CD8-positive, alpha-beta memory T cell (primary cell): ENCODE measurements around the gene USP3. TPM values are rescaled to one million over a fixed set of nuclear protein-coding genes. Genes with fewer than 3 reads are reported as not detected.

Experiments
- CTCF ChIA-PET: fragments of 350-600 bp; sonication (Branson Sonifier 250); formaldehyde crosslinking; loops from one replicate; lab custom pipeline; 2021; ENCODE audit warnings: antibody characterized with exemption; lab: Charles Lee
- POLR2A ChIA-PET: fragments of 350-600 bp; sonication (Branson Sonifier 250); formaldehyde crosslinking; loops from one replicate; lab custom pipeline; 2021; ENCODE audit warnings: antibody characterized with exemption; lab: Charles Lee
- DNase-seq, 5 donors: peaks; one replicate each; pipeline versions ENCODE4 v3.0.0 to v3.0.0-alpha.2; 2020 to 2022; ENCODE audit warnings: mixed read lengths in 1 of 5
- H3K27ac ChIP-seq: one replicate; pipeline ENCODE4 v1.7.0; 2013; ENCODE audit warnings: low read depth, mild to moderate bottlenecking, low read length, moderate library complexity
- H3K27me3 ChIP-seq: 2 replicates; pipeline ENCODE4 v1.7.0; 2013; ENCODE audit warnings: low read length, mild to moderate bottlenecking; ENCODE audit not compliant: insufficient read depth, poor library complexity, severe bottlenecking
- H3K36me3 ChIP-seq: 2 replicates; pipeline ENCODE4 v1.7.0; 2013; ENCODE audit warnings: mild to moderate bottlenecking, low read length, moderate library complexity; ENCODE audit not compliant: insufficient read depth
- H3K4me1 ChIP-seq: 2 replicates; pipeline ENCODE4 v1.7.0; 2013; ENCODE audit warnings: mild to moderate bottlenecking, low read length, moderate library complexity; ENCODE audit not compliant: insufficient read depth
- H3K4me3 ChIP-seq: 2 replicates; pipeline ENCODE4 v1.7.0; 2013; ENCODE audit warnings: mild to moderate bottlenecking, low read length
- H3K9me3 ChIP-seq: 2 replicates; pipeline ENCODE4 v1.7.0; 2013; ENCODE audit warnings: mild to moderate bottlenecking, low read length
- H3K27ac Mint-ChIP-seq, 8 donors: one replicate each; pipeline ENCODE4 v1.8.0; 2020 to 2021; ENCODE audit warnings: mixed read lengths in 8 of 8, mild to moderate bottlenecking in 6 of 8, inconsistent platforms in 3 of 8, moderate library complexity in 3 of 8
- H3K27me3 Mint-ChIP-seq, 2 donors: one replicate each; pipeline ENCODE4 v1.8.0; 2020 to 2021; ENCODE audit warnings: mixed read lengths in 2 of 2, mild to moderate bottlenecking in 1 of 2, moderate library complexity in 1 of 2
- H3K36me3 Mint-ChIP-seq, 3 donors: one replicate each; pipeline ENCODE4 v1.8.0; 2020 to 2021; ENCODE audit warnings: mixed read lengths in 3 of 3, inconsistent platforms in 1 of 3, mild to moderate bottlenecking in 1 of 3
- H3K4me1 Mint-ChIP-seq, 3 donors: one replicate each; pipeline ENCODE4 v1.8.0; 2020 to 2021; ENCODE audit warnings: mixed read lengths in 3 of 3, inconsistent platforms in 1 of 3, mild to moderate bottlenecking in 1 of 3
- H3K4me3 Mint-ChIP-seq, 7 donors: one replicate each; pipeline ENCODE4 v1.8.0; 2020 to 2021; ENCODE audit warnings: mixed read lengths in 7 of 7, mild to moderate bottlenecking in 6 of 7, moderate library complexity in 4 of 7, inconsistent platforms in 2 of 7
- H3K9me3 Mint-ChIP-seq, 5 donors: one replicate each; pipeline ENCODE4 v1.8.0; 2020 to 2022; ENCODE audit warnings: mixed read lengths in 5 of 5, mild to moderate bottlenecking in 3 of 5, moderate library complexity in 2 of 5, inconsistent platforms in 1 of 5
- polyA plus RNA-seq: library from polyadenylated mRNA; unstranded; fragments of 300-500 nt; fragmentation: Illumina TruSeq; gene quantifications from one replicate; pipeline ENCODE4 v1.2.3, GENCODE V29; 2021
- total RNA-seq, 2 experiments: library from RNA; stranded (reverse); gene quantifications; one replicate each; pipeline ENCODE4 v1.2.3, GENCODE V29; 2021

USP3 gene
- total and polyA plus RNA-seq, 3 experiments from 2014 or later = 36.6 to 50.7 (median 38.0) TPM

- H3K4me1 Mint-ChIP-seq = peaks cover 54 to 77% (median 77%) of the 10 kb centered on the region in 3 donors
- H3K4me3 ChIP-seq = no peak overlapping the region
- peaks cover 12% of the 10 kb centered on the region for H3K36me3 ChIP-seq
- no peak for DNase-seq
- no peaks in the 10 kb centered on the region for H3K9me3 Mint-ChIP-seq
- peaks cover 0 to 73% (median 15%) of the 10 kb centered on the region in 3 donors for H3K36me3 Mint-ChIP-seq
- H3K27ac ChIP-seq = no peak overlapping the region
- H3K4me1 ChIP-seq = peaks cover 12% of the 10 kb centered on the region
- POLR2A ChIA-PET = no interaction called here
- no peak overlapping the region for H3K4me3 Mint-ChIP-seq
- no peaks in the 10 kb centered on the region for H3K27me3 ChIP-seq
- CTCF ChIA-PET = interaction anchor here (1.4 kb wide), 1 partner anchor 14 kb away, joined by 3 read pairs; no protein-coding TSS in a partner anchor
- H3K27me3 Mint-ChIP-seq = no peaks in the 10 kb centered on the region
- H3K27ac Mint-ChIP-seq = peak overlapping the region in 2 of 8 donors; percentile 17 to 24
- no peaks in the 10 kb centered on the region for H3K9me3 ChIP-seq
These were observed 34.5 kb downstream of the USP3 start for GRCh38 chr15:63538876-63539275.

- no peak for DNase-seq
- Histone ChIP-seq H3K27me3 (no peaks in the 10 kb centered on the region), H3K36me3 (peaks cover 12% of the 10 kb centered on the region), H3K4me3 (no peak overlapping the region), H3K27ac (no peak overlapping the region), H3K9me3 (no peaks in the 10 kb centered on the region), H3K4me1 (peaks cover 17% of the 10 kb centered on the region)
- peaks cover 52 to 77% (median 76%) of the 10 kb centered on the region in 3 donors for H3K4me1 Mint-ChIP-seq
- peaks cover 0 to 73% (median 15%) of the 10 kb centered on the region in 3 donors for H3K36me3 Mint-ChIP-seq
- no peaks in the 10 kb centered on the region for H3K9me3 Mint-ChIP-seq
- POLR2A ChIA-PET = no interaction called here
- H3K27ac Mint-ChIP-seq = peak overlapping the region in 1 of 8 donors; percentile 4
- H3K4me3 Mint-ChIP-seq = no peak overlapping the region
- H3K27me3 Mint-ChIP-seq = no peaks in the 10 kb centered on the region
- CTCF ChIA-PET = interaction anchor here (1.4 kb wide), 1 partner anchor 14 kb away, joined by 3 read pairs; no protein-coding TSS in a partner anchor
These were observed 35.1 kb downstream of the USP3 start for GRCh38 chr15:63539521-63539920.

GRCh38 chr15:63539998-63540397 lies 35.6 kb downstream of the USP3 start:
- CTCF ChIA-PET = interaction anchor here (1.4 kb wide), 1 partner anchor 13 kb away, joined by 3 read pairs; no protein-coding TSS in a partner anchor
- no peak for DNase-seq
- H3K4me1 ChIP-seq = peaks cover 21% of the 10 kb centered on the region
- H3K9me3 ChIP-seq = no peaks in the 10 kb centered on the region
- POLR2A ChIA-PET = no interaction called here
- peaks cover 0 to 73% (median 15%) of the 10 kb centered on the region in 3 donors for H3K36me3 Mint-ChIP-seq
- H3K27me3 Mint-ChIP-seq = no peaks in the 10 kb centered on the region
- H3K4me3 Mint-ChIP-seq = no peak overlapping the region
- H3K27ac Mint-ChIP-seq = peak overlapping the region in 4 of 8 donors; percentile 5 to 38 (median 12)
- H3K27ac ChIP-seq = no peak overlapping the region
- H3K27me3 ChIP-seq = no peaks in the 10 kb centered on the region
- H3K9me3 Mint-ChIP-seq = no peaks in the 10 kb centered on the region
- H3K36me3 ChIP-seq = peaks cover 12% of the 10 kb centered on the region
- H3K4me1 Mint-ChIP-seq = peaks cover 55 to 79% (median 78%) of the 10 kb centered on the region in 3 donors
- H3K4me3 ChIP-seq = no peak overlapping the region

GRCh38 chr15:63540449-63540848 lies 36.1 kb downstream of the USP3 start:
- Mint-ChIP-seq H3K36me3 (peaks cover 0 to 72% (median 12%) of the 10 kb centered on the region in 3 donors), H3K4me1 (peaks cover 53 to 79% (median 77%) of the 10 kb centered on the region in 3 donors), H3K4me3 (no peak overlapping the region), H3K27ac (peak overlapping the region in 5 of 8 donors; percentile 1 to 38 (median 7)), H3K27me3 (no peaks in the 10 kb centered on the region), H3K9me3 (no peaks in the 10 kb centered on the region)
- H3K9me3 ChIP-seq = no peaks in the 10 kb centered on the region
- ChIA-PET POLR2A (no interaction called here), CTCF (interaction anchor here (1.2 to 1.8 kb wide), 2 partner anchors 53 to 58 kb away, joined by 3 to 6 read pairs; no protein-coding TSS in a partner anchor)
- no peak for DNase-seq
- peaks cover 26% of the 10 kb centered on the region for H3K4me1 ChIP-seq
- peaks cover 12% of the 10 kb centered on the region for H3K36me3 ChIP-seq
- H3K27me3 ChIP-seq = no peaks in the 10 kb centered on the region
- no peak overlapping the region for H3K4me3 ChIP-seq
- no peak overlapping the region for H3K27ac ChIP-seq

- Histone ChIP-seq H3K27me3 (no peaks in the 10 kb centered on the region), H3K36me3 (peaks cover 4% of the 10 kb centered on the region), H3K4me3 (no peak overlapping the region), H3K27ac (no peak overlapping the region), H3K9me3 (no peaks in the 10 kb centered on the region), H3K4me1 (peaks cover 27% of the 10 kb centered on the region)
- peaks cover 43 to 74% (median 69%) of the 10 kb centered on the region in 3 donors for H3K4me1 Mint-ChIP-seq
- no peak for DNase-seq
- peaks cover 0 to 53% (median 7%) of the 10 kb centered on the region in 3 donors for H3K36me3 Mint-ChIP-seq
- H3K4me3 Mint-ChIP-seq = peak overlapping the region in 6 of 7 donors; percentile 4 to 51 (median 34)
- H3K9me3 Mint-ChIP-seq = no peaks in the 10 kb centered on the region
- CTCF ChIA-PET = interaction anchor here (1.1 to 2.6 kb wide), 3 partner anchors 34 to 78 kb away, joined by 4 to 8 read pairs (median 7); no protein-coding TSS in a partner anchor
- H3K27me3 Mint-ChIP-seq = no peaks in the 10 kb centered on the region
- peak overlapping the region in 7 of 8 donors; percentile 1 to 86 (median 48) for H3K27ac Mint-ChIP-seq
- POLR2A ChIA-PET = no interaction called here
These were observed 40.0 kb downstream of the USP3 start for GRCh38 chr15:63544258-63545026.

GRCh38 chr15:63545520-63545919 lies 41.1 kb downstream of the USP3 start:
- Histone ChIP-seq H3K9me3 (no peaks in the 10 kb centered on the region), H3K27ac (no peak overlapping the region), H3K27me3 (no peaks in the 10 kb centered on the region), H3K36me3 (peaks cover 3% of the 10 kb centered on the region), H3K4me3 (no peak overlapping the region), H3K4me1 (peaks cover 25% of the 10 kb centered on the region)
- Mint-ChIP-seq H3K27ac (peak overlapping the region in 2 of 8 donors; percentile 57 to 87), H3K4me1 (peaks cover 44 to 74% (median 67%) of the 10 kb centered on the region in 3 donors), H3K27me3 (no peaks in the 10 kb centered on the region), H3K36me3 (peaks cover 0 to 50% (median 2%) of the 10 kb centered on the region in 3 donors), H3K9me3 (no peaks in the 10 kb centered on the region), H3K4me3 (no peak overlapping the region)
- ChIA-PET CTCF (interaction anchor here (1.5 to 2.6 kb wide), 4 partner anchors 11 to 79 kb away, joined by 3 to 8 read pairs (median 5); no protein-coding TSS in a partner anchor), POLR2A (interaction anchor here (0.6 to 0.8 kb wide), 2 partner anchors 19 to 41 kb away, joined by 3 read pairs; no protein-coding TSS in a partner anchor)
- DNase-seq = no peak

- no peaks in the 10 kb centered on the region for H3K27me3 ChIP-seq
- Mint-ChIP-seq H3K4me1 (peaks cover 38 to 76% (median 69%) of the 10 kb centered on the region in 3 donors), H3K4me3 (peak overlapping the region in 1 of 7 donors; percentile 63), H3K9me3 (no peaks in the 10 kb centered on the region), H3K27ac (no peak overlapping the region), H3K36me3 (peaks cover 0 to 47% (median 4%) of the 10 kb centered on the region in 3 donors), H3K27me3 (no peaks in the 10 kb centered on the region)
- no peaks in the 10 kb centered on the region for H3K9me3 ChIP-seq
- peaks cover 8% of the 10 kb centered on the region for H3K36me3 ChIP-seq
- ChIA-PET POLR2A (no interaction called here), CTCF (interaction anchor here (0.8 to 1.3 kb wide), 3 partner anchors 33 to 85 kb away, joined by 3 read pairs; no protein-coding TSS in a partner anchor)
- H3K27ac ChIP-seq = no peak overlapping the region
- DNase-seq = no peak
- peaks cover 11% of the 10 kb centered on the region for H3K4me1 ChIP-seq
- no peak overlapping the region for H3K4me3 ChIP-seq
These were observed 47.0 kb downstream of the USP3 start for GRCh38 chr15:63551400-63551799.
